ENCODE measurements around the gene C8G.

C8G gene

DNA sequence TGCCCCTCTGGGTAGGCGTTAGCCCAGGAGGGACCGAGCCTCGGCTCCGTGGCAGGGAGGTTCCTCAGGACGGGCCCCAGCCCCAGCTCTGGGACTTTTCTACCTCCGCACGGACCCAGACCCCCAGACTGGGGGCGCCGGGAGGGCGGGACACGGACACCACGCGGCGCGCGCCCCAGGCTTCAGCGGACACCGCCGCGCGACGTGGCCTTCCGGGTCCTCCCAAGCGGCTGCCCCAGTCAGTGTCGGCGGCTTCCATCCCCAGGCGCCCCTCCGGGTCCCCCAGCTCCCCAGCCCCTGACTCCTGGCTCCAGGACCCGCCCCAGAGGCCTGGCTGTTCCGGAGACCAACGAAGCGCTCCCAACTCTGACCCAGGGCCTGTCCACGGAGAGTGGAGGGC is 40.8 kb downstream of the C8G start:
- in situ Hi-C loops (cut with HindIII; ENCODE audit: low sequenced_read_pairs) = no loop called here
- DNase-seq (ENCODE audit: low read depth) = no peak
- TF ChIP-seq CTCF (IDR thresholded peaks at IDR 0.05; ENCODE audit: low read depth, low read length, missing control alignments) = no peak
- H3K4me3 ChIP-seq (ENCODE audit: low read depth, low read length) = no peak overlapping the region

DNA sequence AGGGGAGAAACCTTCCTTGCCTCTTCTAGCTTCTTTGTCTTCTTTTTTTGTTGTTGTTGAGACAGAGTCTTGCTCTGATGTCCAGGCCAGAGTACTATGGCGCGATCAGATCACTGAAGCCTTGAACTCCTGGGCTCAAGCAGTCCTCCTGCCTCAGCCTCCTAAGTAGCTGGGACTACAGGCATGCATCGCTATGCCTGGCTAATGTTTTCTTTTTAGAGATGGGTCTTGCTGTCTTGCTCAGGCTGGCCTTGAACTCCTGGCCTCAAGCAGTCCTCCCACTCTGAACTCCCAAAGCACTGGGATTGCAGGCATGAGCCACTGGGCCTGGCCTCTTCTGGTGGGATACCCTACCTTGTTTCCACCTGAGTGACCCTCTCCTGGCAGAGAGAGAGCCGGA is 43.8 kb downstream of the C8G start:
- no peak for DNase-seq (ENCODE audit: low read depth)
- in situ Hi-C loops (cut with HindIII; ENCODE audit: low sequenced_read_pairs) = no loop called here
- H3K4me3 ChIP-seq (ENCODE audit: low read depth, low read length) = no peak overlapping the region
- TF ChIP-seq CTCF (IDR thresholded peaks at IDR 0.05; ENCODE audit: low read depth, low read length, missing control alignments) = no peak

DNA sequence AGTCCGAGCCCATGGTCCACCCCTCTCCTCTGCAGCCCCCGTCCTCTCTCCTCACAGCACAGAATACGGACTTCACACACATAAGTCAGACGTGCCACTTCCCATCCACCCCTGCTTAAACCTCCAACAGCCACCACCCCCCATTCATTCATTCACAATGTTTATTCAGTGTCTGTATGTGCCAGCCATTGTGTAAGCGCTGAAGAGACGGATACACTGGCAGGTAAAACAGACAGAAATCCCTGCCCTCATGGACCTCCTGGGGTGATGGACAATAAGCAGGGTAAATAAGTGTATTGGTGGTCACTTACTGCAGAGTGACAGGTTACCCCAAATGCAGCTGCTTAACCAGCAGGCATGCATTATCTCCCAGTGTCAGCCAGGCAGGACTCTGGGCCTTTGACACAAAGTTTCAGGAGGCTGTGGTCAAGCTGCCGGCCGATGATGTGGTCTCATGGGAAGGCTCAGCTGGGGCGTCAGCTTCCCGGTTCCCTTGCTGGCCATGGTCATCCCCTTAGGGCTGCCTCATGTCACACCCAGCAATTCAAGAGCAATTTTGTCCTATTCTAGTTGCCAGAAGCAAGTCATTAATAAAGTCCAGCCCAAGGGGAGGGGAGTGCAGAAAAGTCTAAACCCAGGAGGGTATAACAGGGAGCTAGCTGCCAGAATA is 45.3 kb downstream of the C8G start:
- no peak overlapping the region for H3K4me3 ChIP-seq (ENCODE audit: low read depth, low read length)
- DNase-seq (ENCODE audit: low read depth) = no peak
- no peak for TF ChIP-seq CTCF (IDR thresholded peaks at IDR 0.05; ENCODE audit: low read depth, low read length, missing control alignments)
- in situ Hi-C loops (cut with HindIII; ENCODE audit: low sequenced_read_pairs) = no loop called here

DNA sequence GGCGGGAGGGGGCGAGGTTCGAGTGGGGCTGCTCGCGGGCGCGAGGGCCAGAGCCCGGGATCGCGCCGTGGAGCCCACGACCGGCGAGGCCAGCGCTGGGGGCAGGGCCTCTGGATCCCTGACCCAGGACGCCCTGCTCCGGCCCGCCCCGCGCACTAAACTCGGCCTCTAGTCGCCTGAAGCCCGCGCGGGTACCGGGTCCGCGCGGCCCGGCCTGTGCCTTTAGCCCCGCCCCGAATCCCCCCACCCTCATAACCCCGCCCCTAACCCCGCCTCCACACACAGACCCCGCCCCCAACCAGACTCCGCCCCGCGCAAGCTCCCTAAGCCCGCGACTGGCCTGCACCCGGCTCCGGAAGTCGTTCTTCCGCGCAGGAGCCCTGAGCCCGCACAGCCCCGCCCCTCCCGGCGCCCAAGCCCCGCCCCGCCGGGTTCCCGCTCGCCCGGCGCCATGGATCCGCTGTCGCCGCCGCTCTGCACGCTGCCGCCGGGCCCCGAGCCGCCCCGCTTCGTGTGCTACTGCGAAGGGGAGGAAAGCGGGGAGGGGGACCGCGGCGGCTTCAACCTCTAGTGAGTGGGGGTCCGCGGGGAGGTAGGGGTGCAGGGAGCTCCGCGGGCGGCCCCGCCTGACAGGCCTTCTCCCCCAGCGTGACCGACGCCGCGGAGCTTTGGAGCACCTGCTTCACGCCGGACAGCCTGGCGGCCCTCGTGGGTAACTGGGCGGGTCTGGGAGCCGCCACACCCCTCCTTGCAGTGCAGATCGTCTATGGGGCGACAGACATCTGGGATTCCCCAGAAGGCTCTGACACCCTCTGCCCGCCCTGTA is 47.2 kb downstream of the C8G start, which contains the start of gene PAXX:
Gene PAXX (plus strand): TSS at position 430 of the 826 bp plus-strand sequence. CDS start 22 bp downstream, at position 452.
- peak within 1 kb of the TSS; percentile 68 for H3K4me3 ChIP-seq (ENCODE audit: low read depth, low read length)
- in situ Hi-C loops (cut with HindIII; ENCODE audit: low sequenced_read_pairs) = no loop called here
- DNase-seq (ENCODE audit: low read depth) = peak; percentile 57
- TF ChIP-seq CTCF (IDR thresholded peaks at IDR 0.05; ENCODE audit: low read depth, low read length, missing control alignments) = no peak

GRCh38 chr9:136992819-136993369 is 47.9 kb downstream of the C8G start:
- in situ Hi-C loops (cut with HindIII; ENCODE audit: low sequenced_read_pairs) = no loop called here
- TF ChIP-seq CTCF (IDR thresholded peaks at IDR 0.05; ENCODE audit: low read depth, low read length, missing control alignments) = no peak
- peak overlapping the region; percentile 68 for H3K4me3 ChIP-seq (ENCODE audit: low read depth, low read length)
- DNase-seq (ENCODE audit: low read depth) = no peak

GRCh38 chr9:136994180-136994887 is 49.3 kb downstream of the C8G start:
- DNase-seq (ENCODE audit: low read depth) = no peak
- TF ChIP-seq CTCF (IDR thresholded peaks at IDR 0.05; ENCODE audit: low read depth, low read length, missing control alignments) = no peak
- no peak overlapping the region for H3K4me3 ChIP-seq (ENCODE audit: low read depth, low read length)
- in situ Hi-C loops (cut with HindIII; ENCODE audit: low sequenced_read_pairs) = no loop called here
